SK-N-SH (cell line): ENCODE data around the gene RNF169. TPM values are rescaled to one million over a fixed set of nuclear protein-coding genes. Genes with fewer than 3 reads are reported as not detected.

Source experiments
- CTCF ChIA-PET: fragments of 300-600, 350-600 bp; formaldehyde crosslinking; extraction: SDS; loops from one replicate; lab custom pipeline; 2021; lab: Yijun Ruan, JAX
- POLR2A ChIA-PET: fragments of 350-600 bp; sonication (Branson Sonifier 250); formaldehyde crosslinking; extraction: SDS; loops from one replicate; lab custom pipeline; 2020; ENCODE audit warnings: antibody characterized with exemption, inconsistent platforms; lab: Yijun Ruan, JAX
- DNase-seq: peaks from one replicate; pipeline ENCODE4 v3.0.0; 2012
- H2AFZ ChIP-seq: fragments of 200-600 bp; sonication (generic); 2 replicates; pipeline ENCODE4 v1.8.1; 2016; ENCODE audit warnings: antibody characterized with exemption, mild to moderate bottlenecking, low read depth
- H3F3A ChIP-seq: fragments of 200-600 bp; sonication (generic); replicated peaks from 2 replicates; pipeline ENCODE3; 2016; ENCODE audit warnings: antibody characterized with exemption, mild to moderate bottlenecking; ENCODE audit not compliant: insufficient read depth
- H3K27ac ChIP-seq, 2 experiments: fragments of 200-500 bp in 1 of 2; fragments of 200-600 bp in 1 of 2; sonication (Bioruptor generic) in 1 of 2; sonication (generic), shearing (Covaris generic) in 1 of 2; 2 replicates each; pipeline versions ENCODE4 v1.5.1 to v1.6.1; 2014 to 2016; ENCODE audit warnings: low read depth in 2 of 2, inconsistent platforms in 1 of 2, low read length in 1 of 2, mild to moderate bottlenecking in 1 of 2, mixed read lengths in 1 of 2
- H3K27me3 ChIP-seq: fragments of 200-600 bp; sonication (generic), shearing (Covaris generic); 2 replicates; pipeline ENCODE4 v1.6.1; 2016; ENCODE audit warnings: mixed run types; ENCODE audit not compliant: insufficient read depth
- H3K36me3 ChIP-seq, 2 experiments: fragments of 200-500 bp in 1 of 2; fragments of 200-600 bp in 1 of 2; sonication (Bioruptor generic) in 1 of 2; sonication (generic) in 1 of 2; replicated peaks in 1 of 2; 2 replicates each; pipeline versions ENCODE3 to v1.5.1; 2014 to 2016; ENCODE audit warnings: low read length in 1 of 2, mild to moderate bottlenecking in 1 of 2; ENCODE audit not compliant: insufficient read depth in 2 of 2, control insufficient read depth in 1 of 2
- H3K4me1 ChIP-seq, 2 experiments: fragments of 200-500 bp in 1 of 2; fragments of 200-600 bp in 1 of 2; sonication (Bioruptor generic) in 1 of 2; sonication (generic), shearing (Covaris generic) in 1 of 2; 2 replicates each; pipeline versions ENCODE4 v1.5.1 to v1.6.1; 2014 to 2016; ENCODE audit warnings: low read depth in 1 of 2, low read length in 1 of 2, mixed run types in 1 of 2; ENCODE audit not compliant: insufficient read depth in 2 of 2, control insufficient read depth in 1 of 2
- H3K4me2 ChIP-seq: fragments of 200-600 bp; sonication (generic), shearing (Covaris generic); 2 replicates; pipeline ENCODE4 v1.6.1; 2017; ENCODE audit warnings: mixed run types
- H3K4me3 ChIP-seq, 2 experiments: fragments of 200-500 bp in 1 of 2; fragments of 200-600 bp in 1 of 2; sonication (Bioruptor generic) in 1 of 2; sonication (generic), shearing (Covaris generic) in 1 of 2; 2 replicates each; pipeline versions ENCODE4 v1.5.1 to v1.8.1; 2014 to 2016; ENCODE audit warnings: low read depth in 2 of 2, inconsistent platforms in 1 of 2, low read length in 1 of 2, mild to moderate bottlenecking in 1 of 2, mixed read lengths in 1 of 2, moderate library complexity in 1 of 2
- H3K79me2 ChIP-seq: fragments of 200-600 bp; sonication (generic); 2 replicates; pipeline ENCODE4 v1.8.1; 2017; ENCODE audit warnings: mild to moderate bottlenecking; ENCODE audit not compliant: insufficient read depth
- H3K9ac ChIP-seq: fragments of 200-600 bp; sonication (generic); 2 replicates; pipeline ENCODE4 v1.6.1; 2017; ENCODE audit warnings: mixed run types
- H3K9me2 ChIP-seq: fragments of 200-600 bp; sonication (generic); 2 replicates; pipeline ENCODE4 v1.6.1; 2017; ENCODE audit warnings: mixed run types
- H3K9me3 ChIP-seq: fragments of 200-600 bp; sonication (generic); 2 replicates; pipeline ENCODE4 v1.6.1; 2017; ENCODE audit warnings: mixed run types, mild to moderate bottlenecking, moderate library complexity
- H4K20me1 ChIP-seq: fragments of 200-600 bp; sonication (generic); 2 replicates; pipeline ENCODE4 v1.6.1; 2017; ENCODE audit warnings: mild to moderate bottlenecking, mixed run types; ENCODE audit not compliant: insufficient read depth
- CHD2 ChIP-seq: fragments of 150-350 bp; IDR thresholded peaks from 2 replicates; pipeline ENCODE4 v1.6.1; 2018; ENCODE audit warnings: low read length; ENCODE audit not compliant: partially characterized antibody
- ELF1 ChIP-seq: IDR thresholded peaks from 2 replicates; pipeline ENCODE4 v1.4.0; 2012
- FOSL2 ChIP-seq: IDR thresholded peaks from 2 replicates; pipeline ENCODE4 v1.4.0; 2012; ENCODE audit warnings: low read depth, mild to moderate bottlenecking, moderate library complexity, borderline replicate concordance
- FOXJ3 ChIP-seq: sonication (generic); formaldehyde crosslinking; IDR thresholded peaks from 2 replicates; pipeline ENCODE4 v1.5.1; 2020; ENCODE audit warnings: mild to moderate bottlenecking, missing genetic modification reagents
- GATA2 ChIP-seq: sonication (generic); formaldehyde crosslinking; IDR thresholded peaks from 2 replicates; pipeline ENCODE4 v1.5.0; 2020; ENCODE audit warnings: mild to moderate bottlenecking, missing genetic modification reagents
- POLR2AphosphoS5 ChIP-seq: IDR thresholded peaks from 2 replicates; pipeline ENCODE4 v1.6.1; 2012; ENCODE audit warnings: low read depth, low read length
- RAD21 ChIP-seq: IDR thresholded peaks from 2 replicates; pipeline ENCODE4 v1.6.1; 2012; ENCODE audit warnings: mild to moderate bottlenecking, low read length
- RCOR1 ChIP-seq: fragments of 150-350 bp; IDR thresholded peaks from 2 replicates; pipeline ENCODE4 v1.6.1; 2017; ENCODE audit warnings: antibody characterized with exemption, low read length
- RXRA ChIP-seq: IDR thresholded peaks from 2 replicates; pipeline ENCODE4 v1.4.0; 2012; ENCODE audit warnings: low read depth, mild to moderate bottlenecking, borderline replicate concordance
- SIN3A ChIP-seq: IDR thresholded peaks from 2 replicates; pipeline ENCODE4 v1.6.1; 2012; ENCODE audit warnings: low read depth, mild to moderate bottlenecking, low read length, moderate library complexity, borderline replicate concordance
- SMC3 ChIP-seq: IDR thresholded peaks from 2 replicates; pipeline ENCODE4 v1.6.1; 2012; ENCODE audit warnings: low read depth, low read length, improper control_type of control experiment
- TAF1 ChIP-seq: IDR thresholded peaks from 2 replicates; pipeline ENCODE4 v1.6.1; 2012; ENCODE audit warnings: low read depth, mild to moderate bottlenecking, low read length, moderate library complexity, borderline replicate concordance
- YY1 ChIP-seq: IDR thresholded peaks from 2 replicates; pipeline ENCODE4 v1.4.0; 2012; ENCODE audit warnings: low read depth, mild to moderate bottlenecking
- WGBS: methylation state at CpG from one replicate; pipeline ENCODE4 v1.1.6; 2017; ENCODE audit warnings: low lambda C conversion rate; 5-methylcytosine and 5-hydroxymethylcytosine counted together
- polyA plus RNA-seq, 3 experiments: library from polyadenylated mRNA; depleted of rRNA; stranded (reverse); fragments of >200 nt; gene quantifications; 2 replicates each; pipeline ENCODE4 v1.2.3, GENCODE V29; 2012
- TF ChIP-seq, protein P1 (sequence below): IDR thresholded peaks from 2 replicates; pipeline ENCODE4 v1.4.0; 2012; ENCODE audit warnings: low read depth, borderline replicate concordance
- TF ChIP-seq, protein P2 (sequence below): fragments of 200-600 bp; sonication (generic); IDR thresholded peaks from 2 replicates; pipeline ENCODE4 v1.6.1; 2017; ENCODE audit warnings: antibody characterized with exemption, mild to moderate bottlenecking, moderate library complexity
- TF ChIP-seq, protein P3 (sequence below): IDR thresholded peaks from 2 replicates; pipeline ENCODE4 v1.4.0; 2012; ENCODE audit warnings: low read depth
- TF ChIP-seq, protein P4 (sequence below): IDR thresholded peaks from 2 replicates; pipeline ENCODE4 v1.4.0; 2012; ENCODE audit warnings: low read depth, borderline replicate concordance
- TF ChIP-seq, protein P5 (sequence below): IDR thresholded peaks from 2 replicates; pipeline ENCODE4; 2012
- TF ChIP-seq, protein P6 (sequence below): fragments of 150-350 bp; IDR thresholded peaks from 2 replicates; pipeline ENCODE4 v1.6.1; 2017; ENCODE audit warnings: antibody characterized with exemption, low read length, low read depth, borderline replicate concordance

The RNF169 gene
- polyA plus RNA-seq, 1 of the 3 experiments (the other 2 are of a cell fraction): 2.2 TPM

DNA sequence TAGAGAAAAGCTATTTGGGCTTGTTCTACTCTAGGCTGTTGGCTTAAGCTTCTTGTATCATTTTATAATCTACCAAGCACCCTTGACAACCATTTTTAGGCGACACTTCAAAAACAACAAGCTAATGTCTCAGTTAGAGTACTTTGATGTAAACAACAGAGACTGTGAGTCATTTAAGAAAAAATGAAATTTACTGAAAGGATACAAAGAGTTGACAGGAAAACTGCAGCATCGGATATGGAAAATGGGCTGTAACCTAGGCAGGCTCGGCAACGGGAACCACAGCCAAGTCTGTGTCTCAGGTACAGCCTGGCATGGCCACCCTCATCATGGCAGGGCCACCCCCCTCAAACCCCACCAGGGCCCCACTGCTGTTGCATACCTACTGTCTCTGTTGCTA lies 4.4 kb upstream of the RNF169 start:
- Histone ChIP-seq H3K27me3 (no peaks in the 10 kb centered on the region), H3F3A (no peaks in the 10 kb centered on the region), H3K9me2 (no peaks in the 10 kb centered on the region), H3K4me3 (no peak overlapping the region), H4K20me1 (no peaks in the 10 kb centered on the region), H3K9ac (no peak overlapping the region), H3K4me1 (peaks cover 4 to 6% of the 10 kb centered on the region in 2 experiments; a peak in 2 of 4 replicates), H3K9me3 (no peaks in the 10 kb centered on the region), H3K27ac (no peak overlapping the region), H3K4me2 (no peak overlapping the region), H3K36me3 (no peaks in the 10 kb centered on the region), H3K79me2 (peaks cover 2% of the 10 kb centered on the region), H2AFZ (no peak overlapping the region)
- ChIA-PET POLR2A (interaction anchor here (0.6 kb wide), 1 partner anchor 959 kb away, joined by 3 read pairs; no protein-coding TSS in a partner anchor), CTCF (interaction anchor here (1.0 to 2.9 kb wide), 5 partner anchors 12 to 291 kb away, joined by 3 to 14 read pairs (median 4); no protein-coding TSS in a partner anchor)
- no peak for DNase-seq
- 57% methylated on average over 4 of the region's 4 CpGs for WGBS
- TF ChIP-seq, protein P1, sequence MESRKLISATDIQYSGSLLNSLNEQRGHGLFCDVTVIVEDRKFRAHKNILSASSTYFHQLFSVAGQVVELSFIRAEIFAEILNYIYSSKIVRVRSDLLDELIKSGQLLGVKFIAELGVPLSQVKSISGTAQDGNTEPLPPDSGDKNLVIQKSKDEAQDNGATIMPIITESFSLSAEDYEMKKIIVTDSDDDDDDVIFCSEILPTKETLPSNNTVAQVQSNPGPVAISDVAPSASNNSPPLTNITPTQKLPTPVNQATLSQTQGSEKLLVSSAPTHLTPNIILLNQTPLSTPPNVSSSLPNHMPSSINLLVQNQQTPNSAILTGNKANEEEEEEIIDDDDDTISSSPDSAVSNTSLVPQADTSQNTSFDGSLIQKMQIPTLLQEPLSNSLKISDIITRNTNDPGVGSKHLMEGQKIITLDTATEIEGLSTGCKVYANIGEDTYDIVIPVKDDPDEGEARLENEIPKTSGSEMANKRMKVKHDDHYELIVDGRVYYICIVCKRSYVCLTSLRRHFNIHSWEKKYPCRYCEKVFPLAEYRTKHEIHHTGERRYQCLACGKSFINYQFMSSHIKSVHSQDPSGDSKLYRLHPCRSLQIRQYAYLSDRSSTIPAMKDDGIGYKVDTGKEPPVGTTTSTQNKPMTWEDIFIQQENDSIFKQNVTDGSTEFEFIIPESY: no peak
- TF ChIP-seq, protein P2, sequence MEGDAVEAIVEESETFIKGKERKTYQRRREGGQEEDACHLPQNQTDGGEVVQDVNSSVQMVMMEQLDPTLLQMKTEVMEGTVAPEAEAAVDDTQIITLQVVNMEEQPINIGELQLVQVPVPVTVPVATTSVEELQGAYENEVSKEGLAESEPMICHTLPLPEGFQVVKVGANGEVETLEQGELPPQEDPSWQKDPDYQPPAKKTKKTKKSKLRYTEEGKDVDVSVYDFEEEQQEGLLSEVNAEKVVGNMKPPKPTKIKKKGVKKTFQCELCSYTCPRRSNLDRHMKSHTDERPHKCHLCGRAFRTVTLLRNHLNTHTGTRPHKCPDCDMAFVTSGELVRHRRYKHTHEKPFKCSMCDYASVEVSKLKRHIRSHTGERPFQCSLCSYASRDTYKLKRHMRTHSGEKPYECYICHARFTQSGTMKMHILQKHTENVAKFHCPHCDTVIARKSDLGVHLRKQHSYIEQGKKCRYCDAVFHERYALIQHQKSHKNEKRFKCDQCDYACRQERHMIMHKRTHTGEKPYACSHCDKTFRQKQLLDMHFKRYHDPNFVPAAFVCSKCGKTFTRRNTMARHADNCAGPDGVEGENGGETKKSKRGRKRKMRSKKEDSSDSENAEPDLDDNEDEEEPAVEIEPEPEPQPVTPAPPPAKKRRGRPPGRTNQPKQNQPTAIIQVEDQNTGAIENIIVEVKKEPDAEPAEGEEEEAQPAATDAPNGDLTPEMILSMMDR: no peak
- TF ChIP-seq FOXJ3 (CRISPR knock-in tag) (no peak), TAF1 (no peak), RXRA (no peak), GATA2 (CRISPR knock-in tag) (no peak), RAD21 (no peak), FOSL2 (no peak), YY1 (no peak), RCOR1 (no peak), SIN3A (no peak), POLR2AphosphoS5 (no peak), ELF1 (no peak), CHD2 (no peak), SMC3 (no peak)
- TF ChIP-seq, protein P3, sequence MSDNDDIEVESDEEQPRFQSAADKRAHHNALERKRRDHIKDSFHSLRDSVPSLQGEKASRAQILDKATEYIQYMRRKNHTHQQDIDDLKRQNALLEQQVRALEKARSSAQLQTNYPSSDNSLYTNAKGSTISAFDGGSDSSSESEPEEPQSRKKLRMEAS: no peak
- TF ChIP-seq, protein P4, sequence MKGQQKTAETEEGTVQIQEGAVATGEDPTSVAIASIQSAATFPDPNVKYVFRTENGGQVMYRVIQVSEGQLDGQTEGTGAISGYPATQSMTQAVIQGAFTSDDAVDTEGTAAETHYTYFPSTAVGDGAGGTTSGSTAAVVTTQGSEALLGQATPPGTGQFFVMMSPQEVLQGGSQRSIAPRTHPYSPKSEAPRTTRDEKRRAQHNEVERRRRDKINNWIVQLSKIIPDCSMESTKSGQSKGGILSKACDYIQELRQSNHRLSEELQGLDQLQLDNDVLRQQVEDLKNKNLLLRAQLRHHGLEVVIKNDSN: no peak
- TF ChIP-seq, protein P5, sequence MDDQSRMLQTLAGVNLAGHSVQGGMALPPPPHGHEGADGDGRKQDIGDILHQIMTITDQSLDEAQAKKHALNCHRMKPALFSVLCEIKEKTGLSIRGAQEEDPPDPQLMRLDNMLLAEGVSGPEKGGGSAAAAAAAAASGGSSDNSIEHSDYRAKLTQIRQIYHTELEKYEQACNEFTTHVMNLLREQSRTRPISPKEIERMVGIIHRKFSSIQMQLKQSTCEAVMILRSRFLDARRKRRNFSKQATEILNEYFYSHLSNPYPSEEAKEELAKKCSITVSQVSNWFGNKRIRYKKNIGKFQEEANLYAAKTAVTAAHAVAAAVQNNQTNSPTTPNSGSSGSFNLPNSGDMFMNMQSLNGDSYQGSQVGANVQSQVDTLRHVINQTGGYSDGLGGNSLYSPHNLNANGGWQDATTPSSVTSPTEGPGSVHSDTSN: no peak
- TF ChIP-seq, protein P6, sequence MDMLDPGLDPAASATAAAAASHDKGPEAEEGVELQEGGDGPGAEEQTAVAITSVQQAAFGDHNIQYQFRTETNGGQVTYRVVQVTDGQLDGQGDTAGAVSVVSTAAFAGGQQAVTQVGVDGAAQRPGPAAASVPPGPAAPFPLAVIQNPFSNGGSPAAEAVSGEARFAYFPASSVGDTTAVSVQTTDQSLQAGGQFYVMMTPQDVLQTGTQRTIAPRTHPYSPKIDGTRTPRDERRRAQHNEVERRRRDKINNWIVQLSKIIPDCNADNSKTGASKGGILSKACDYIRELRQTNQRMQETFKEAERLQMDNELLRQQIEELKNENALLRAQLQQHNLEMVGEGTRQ: no peak
